ENCODE measurements around the gene LRRN4.
"Not testable (repeated sequence)": the region's sequence is repeated elsewhere in the genome, so short reads cannot be mapped to it uniquely, and the experiment has no call there.

LRRN4 gene

DNA sequence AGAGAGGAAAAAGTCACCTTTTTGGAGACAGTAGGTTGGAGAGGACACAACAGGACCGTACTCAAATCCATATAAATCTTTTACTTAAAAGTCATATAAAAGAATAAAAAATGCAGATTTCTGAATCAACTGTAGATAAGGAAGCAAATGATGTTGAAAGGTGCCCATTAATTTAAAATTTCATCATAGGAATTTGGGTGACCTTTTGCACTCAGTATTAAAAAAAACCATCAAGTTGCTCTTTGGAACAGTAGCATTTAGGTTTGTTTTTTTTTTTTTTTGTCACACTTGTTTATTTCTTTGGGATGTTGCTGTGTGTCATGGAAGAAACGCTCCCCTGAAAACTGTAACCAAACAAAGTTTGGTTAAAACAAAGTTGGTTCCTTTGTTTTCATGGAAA, 20.9 kb upstream of the LRRN4 start:
- Histone ChIP-seq H3K9me3 (ENCODE audit: control insufficient read depth, insufficient read depth, low read length) (no peaks in the 10 kb centered on the region), H3K36me3 (ENCODE audit: insufficient read depth, low read length) (peaks cover 6% of the 10 kb centered on the region; the same call in 1 of the 2 replicates), H3K4me1 (ENCODE audit: insufficient read depth, low read length) (no peaks in the 10 kb centered on the region), H3K9ac (ENCODE audit: low read depth, low read length) (no peak overlapping the region)

DNA sequence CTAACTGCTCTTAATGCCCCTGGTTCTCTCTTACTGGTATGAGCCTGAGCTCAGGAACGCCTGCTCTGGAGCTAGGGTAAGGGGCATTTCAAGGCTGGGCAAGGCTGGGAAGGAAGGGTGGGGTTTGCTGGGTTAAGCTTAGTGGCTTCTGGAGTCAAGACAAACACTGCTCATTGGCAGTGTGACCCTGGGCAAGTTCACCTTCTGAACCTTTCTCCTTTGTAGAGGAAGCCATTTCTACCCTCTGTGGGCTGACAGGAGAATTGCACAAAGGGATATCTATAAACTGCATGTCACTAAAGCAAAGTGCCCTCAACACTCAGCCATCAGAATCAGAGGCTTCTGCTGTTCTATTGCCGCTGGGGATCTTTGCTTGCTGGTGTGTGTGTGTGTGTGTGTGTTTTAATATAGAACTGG, 20.3 kb upstream of the LRRN4 start:
- peaks cover 6% of the 10 kb centered on the region; the same call in 1 of the 2 replicates for H3K36me3 ChIP-seq (ENCODE audit: insufficient read depth, low read length)

DNA sequence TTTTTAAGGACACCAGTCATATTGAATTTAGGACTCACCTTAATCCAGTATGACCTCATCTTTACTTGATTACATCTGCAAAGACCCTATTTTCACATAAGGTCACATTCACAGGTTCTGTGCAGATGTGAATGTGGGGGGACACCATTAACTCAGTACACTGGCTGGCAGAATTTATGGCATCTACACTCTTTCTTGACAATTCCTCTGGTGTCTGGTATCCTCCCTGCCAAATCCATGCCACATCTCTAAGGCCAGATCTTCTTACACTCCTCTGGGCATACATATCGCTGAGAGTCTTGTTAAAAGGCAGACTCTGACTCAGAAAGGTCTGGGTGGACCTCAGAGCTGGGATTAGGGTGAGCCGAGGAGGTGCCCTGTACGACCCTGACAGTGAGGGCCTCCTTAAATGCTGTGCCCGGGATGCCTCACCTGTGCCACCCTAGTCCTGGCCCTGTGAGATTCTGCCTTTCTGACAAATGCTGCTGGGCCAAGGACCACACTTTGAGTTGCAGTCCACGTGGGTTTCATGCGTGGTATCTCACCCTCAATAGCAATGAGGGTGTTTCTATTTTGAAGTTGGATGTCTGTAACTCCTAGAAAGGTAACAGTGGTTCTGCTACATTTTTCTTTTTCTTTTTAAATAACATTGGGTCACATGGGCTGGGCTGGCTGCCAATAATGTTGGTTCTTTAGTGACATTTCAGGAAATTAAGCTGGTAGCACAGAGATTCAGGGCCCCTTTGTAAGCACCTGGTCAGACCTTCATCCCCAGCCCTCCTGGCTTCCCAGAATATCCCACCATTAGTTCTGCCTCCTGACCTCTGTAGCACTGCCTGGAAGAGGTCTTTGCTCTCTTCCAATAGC, 17.2 kb upstream of the LRRN4 start:
- no peaks in the 10 kb centered on the region for H3K36me3 ChIP-seq (ENCODE audit: insufficient read depth, low read length)

More for the DNA sequence above, 20.3 kb upstream of the LRRN4 start:
- no peak overlapping the region for H3K9ac ChIP-seq (ENCODE audit: low read depth, low read length)
- H3K9me3 ChIP-seq (ENCODE audit: control insufficient read depth, insufficient read depth, low read length) = no peaks in the 10 kb centered on the region
- no peaks in the 10 kb centered on the region for H3K4me1 ChIP-seq (ENCODE audit: insufficient read depth, low read length)

DNA sequence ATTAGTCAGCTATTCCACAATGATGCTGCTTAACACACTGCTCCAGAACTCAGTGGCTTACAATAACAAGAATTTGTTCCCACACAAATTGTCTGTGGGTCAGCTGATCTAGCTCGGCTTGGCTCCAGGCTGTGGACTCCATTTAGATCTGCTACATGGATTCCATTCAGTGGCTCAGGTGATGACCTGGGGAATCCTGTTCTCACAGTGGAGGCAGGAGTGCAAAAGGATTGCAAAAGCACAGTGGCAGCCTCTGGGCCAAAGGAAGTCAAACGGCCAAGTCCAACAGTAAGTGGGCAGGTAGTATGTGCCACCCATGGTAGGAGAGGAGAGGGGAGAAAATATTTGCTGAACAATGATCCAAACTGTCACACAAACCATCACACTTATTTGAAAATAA, 15.8 kb upstream of the LRRN4 start:
- Histone ChIP-seq H3K36me3 (ENCODE audit: insufficient read depth, low read length) (no peaks in the 10 kb centered on the region), H3K9ac (ENCODE audit: low read depth, low read length) (no peak overlapping the region), H3K9me3 (ENCODE audit: control insufficient read depth, insufficient read depth, low read length) (no peaks in the 10 kb centered on the region), H3K4me1 (ENCODE audit: insufficient read depth, low read length) (no peaks in the 10 kb centered on the region)

More for the DNA sequence above, 17.2 kb upstream of the LRRN4 start:
- Histone ChIP-seq H3K9me3 (ENCODE audit: control insufficient read depth, insufficient read depth, low read length) (no peaks in the 10 kb centered on the region), H3K9ac (ENCODE audit: low read depth, low read length) (no peak overlapping the region), H3K4me1 (ENCODE audit: insufficient read depth, low read length) (no peaks in the 10 kb centered on the region)

DNA sequence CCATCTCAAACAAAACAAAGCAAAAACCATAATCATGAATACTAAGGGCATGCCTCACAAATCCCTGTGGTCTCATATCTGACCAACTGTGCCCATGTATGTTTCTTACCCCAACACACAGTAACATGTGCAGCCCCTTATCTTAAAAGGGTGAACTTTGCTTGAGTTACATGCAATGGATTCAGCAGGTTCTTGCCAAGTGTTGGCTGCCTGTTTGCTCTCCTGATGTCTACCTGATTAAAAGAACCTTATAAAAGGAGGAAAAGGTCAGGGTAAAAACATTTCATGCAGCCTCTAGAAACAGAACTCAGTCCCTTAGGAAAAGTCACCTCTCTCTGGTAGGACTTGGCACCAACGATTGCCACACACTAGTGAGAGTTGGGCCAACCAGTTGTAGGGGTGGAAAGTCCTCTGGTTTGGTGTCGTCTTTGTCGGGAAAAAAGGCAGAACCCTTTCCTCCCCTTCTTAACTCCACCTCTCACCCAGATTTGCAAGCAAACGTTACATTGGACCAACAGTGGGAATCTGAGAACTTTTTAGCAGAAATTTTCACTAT, 14.0 kb upstream of the LRRN4 start:
- Histone ChIP-seq H3K9me3 (ENCODE audit: control insufficient read depth, insufficient read depth, low read length) (no peaks in the 10 kb centered on the region), H3K9ac (ENCODE audit: low read depth, low read length) (no peak overlapping the region), H3K36me3 (ENCODE audit: insufficient read depth, low read length) (no peaks in the 10 kb centered on the region), H3K4me1 (ENCODE audit: insufficient read depth, low read length) (no peaks in the 10 kb centered on the region)

DNA sequence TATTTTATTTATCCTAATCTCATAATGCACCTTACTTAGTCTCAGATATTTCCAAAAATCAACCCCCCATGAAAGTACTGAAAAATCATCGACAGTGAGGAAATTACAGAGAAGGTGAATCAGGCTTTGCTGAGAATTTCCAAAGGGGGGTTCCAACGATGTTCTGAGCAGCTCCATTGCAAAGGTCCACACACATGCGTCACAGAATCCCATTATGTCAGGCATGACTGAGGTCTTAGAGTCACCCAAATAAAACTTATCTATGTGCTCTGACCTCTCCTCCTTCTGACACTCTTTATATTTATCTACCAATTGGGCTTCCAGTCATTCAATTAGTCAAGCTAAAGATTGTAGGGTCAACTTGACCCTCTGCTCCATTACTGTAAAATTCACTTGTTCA, 12.7 kb upstream of the LRRN4 start:
- Histone ChIP-seq H3K4me1 (ENCODE audit: insufficient read depth, low read length) (no peaks in the 10 kb centered on the region), H3K9ac (ENCODE audit: low read depth, low read length) (no peak overlapping the region), H3K9me3 (ENCODE audit: control insufficient read depth, insufficient read depth, low read length) (no peaks in the 10 kb centered on the region), H3K36me3 (ENCODE audit: insufficient read depth, low read length) (no peaks in the 10 kb centered on the region)

DNA sequence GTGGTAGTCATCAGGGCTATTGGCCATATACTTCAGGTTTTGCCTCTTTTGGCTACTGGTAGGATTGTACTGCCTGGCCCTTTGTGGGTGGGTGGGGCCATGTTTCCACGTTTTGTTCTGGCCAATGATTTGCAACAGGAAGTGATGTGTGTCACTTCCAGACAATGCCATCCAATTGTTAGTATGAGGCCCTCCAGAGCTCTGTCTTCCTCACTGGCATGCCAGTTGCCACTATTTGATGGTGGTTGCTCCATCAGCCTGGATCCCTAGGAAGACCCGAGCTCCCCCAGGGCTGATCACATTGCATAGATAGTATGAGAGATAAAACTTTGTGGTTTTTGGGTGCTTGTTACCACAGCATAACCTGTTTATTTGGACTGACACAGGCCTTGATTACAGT, 7.7 kb upstream of the LRRN4 start:
- Histone ChIP-seq H3K9ac (ENCODE audit: low read depth, low read length) (no peak overlapping the region), H3K9me3 (ENCODE audit: control insufficient read depth, insufficient read depth, low read length) (no peaks in the 10 kb centered on the region), H3K36me3 (ENCODE audit: insufficient read depth, low read length) (no peaks in the 10 kb centered on the region), H3K4me1 (ENCODE audit: insufficient read depth, low read length) (no peaks in the 10 kb centered on the region)

DNA sequence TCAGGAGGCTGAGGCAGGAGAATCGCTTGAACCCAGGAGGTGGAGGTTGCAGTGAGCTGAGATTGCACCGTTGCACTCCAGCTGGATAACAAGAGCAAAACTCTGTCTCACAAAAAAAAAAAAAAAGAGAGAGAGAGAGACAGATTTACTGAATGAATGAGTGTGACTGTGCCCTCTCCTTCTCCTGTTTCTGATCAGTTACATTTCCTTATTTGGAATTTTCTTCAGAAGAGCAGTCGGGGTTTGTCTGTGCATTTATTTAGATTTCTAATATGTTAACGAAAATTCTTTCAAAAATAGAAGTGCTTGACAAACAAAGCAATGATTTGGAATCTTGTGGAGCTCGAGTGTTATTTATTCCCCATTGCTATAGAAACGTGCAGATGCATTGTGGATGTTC, 6.4 kb upstream of the LRRN4 start:
- H3K9me3 ChIP-seq (ENCODE audit: control insufficient read depth, insufficient read depth, low read length) = no peaks in the 10 kb centered on the region
- H3K36me3 ChIP-seq (ENCODE audit: insufficient read depth, low read length) = no peaks in the 10 kb centered on the region
- no peak overlapping the region for H3K9ac ChIP-seq (ENCODE audit: low read depth, low read length)
- no peaks in the 10 kb centered on the region for H3K4me1 ChIP-seq (ENCODE audit: insufficient read depth, low read length)

DNA sequence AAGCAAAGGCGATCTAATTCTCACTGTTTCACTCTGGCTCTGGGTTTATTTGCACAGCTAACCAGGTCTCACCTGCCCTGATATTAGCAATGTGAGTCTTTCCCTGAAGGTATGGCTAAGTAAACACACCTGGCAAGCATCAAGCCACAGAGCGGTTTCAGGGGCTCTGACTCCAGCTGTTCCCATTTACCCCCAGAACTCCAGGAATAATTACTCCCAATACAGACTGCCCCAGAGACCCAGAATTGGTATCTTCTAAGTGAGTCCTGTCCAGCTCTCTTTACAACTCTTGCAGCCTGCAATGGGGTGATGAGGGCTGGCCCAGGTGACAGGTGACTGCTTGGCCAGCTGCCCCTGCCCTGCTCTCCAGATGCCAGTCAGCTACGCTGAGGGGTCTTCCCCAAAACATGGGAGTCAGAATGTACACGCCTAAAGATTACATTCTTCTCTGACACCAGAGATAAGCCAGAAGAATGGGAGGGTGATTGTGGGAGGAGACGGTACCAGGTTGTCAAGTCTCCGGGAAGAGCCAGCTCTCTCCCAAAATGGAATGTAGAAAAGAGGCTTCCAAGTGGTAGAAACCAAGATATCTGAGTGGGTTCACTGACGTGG, 4.9 kb upstream of the LRRN4 start:
- Histone ChIP-seq H3K9ac (ENCODE audit: low read depth, low read length) (no peak overlapping the region), H3K36me3 (ENCODE audit: insufficient read depth, low read length) (no peaks in the 10 kb centered on the region), H3K4me1 (ENCODE audit: insufficient read depth, low read length) (no peaks in the 10 kb centered on the region), H3K9me3 (ENCODE audit: control insufficient read depth, insufficient read depth, low read length) (no peaks in the 10 kb centered on the region)

DNA sequence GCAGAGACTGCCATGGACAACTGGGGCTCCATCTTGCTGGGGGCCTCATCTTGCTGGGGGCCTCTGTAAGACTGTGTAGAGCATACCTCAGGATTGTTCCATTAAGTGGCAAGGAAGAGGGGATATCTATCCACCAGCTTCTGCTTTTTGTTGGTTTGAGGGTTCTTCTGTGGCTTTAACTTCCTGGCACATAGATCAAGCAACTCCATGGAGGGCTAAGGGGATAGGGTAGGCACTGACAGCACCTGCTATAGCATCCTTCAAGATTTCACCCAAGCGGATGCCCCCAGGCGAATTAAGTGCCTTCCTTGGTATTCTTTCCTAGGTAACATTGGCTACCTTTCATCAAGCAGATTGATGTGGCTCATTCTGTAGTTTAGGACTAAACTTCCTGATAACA, 3.8 kb upstream of the LRRN4 start:
- Histone ChIP-seq H3K9ac (ENCODE audit: low read depth, low read length) (no peak overlapping the region), H3K4me1 (ENCODE audit: insufficient read depth, low read length) (0 out of 2 replicates have a peak, but pooled peaks cover 5% of the 10 kb centered on the region), H3K9me3 (ENCODE audit: control insufficient read depth, insufficient read depth, low read length) (no peaks in the 10 kb centered on the region), H3K36me3 (ENCODE audit: insufficient read depth, low read length) (no peaks in the 10 kb centered on the region)

DNA sequence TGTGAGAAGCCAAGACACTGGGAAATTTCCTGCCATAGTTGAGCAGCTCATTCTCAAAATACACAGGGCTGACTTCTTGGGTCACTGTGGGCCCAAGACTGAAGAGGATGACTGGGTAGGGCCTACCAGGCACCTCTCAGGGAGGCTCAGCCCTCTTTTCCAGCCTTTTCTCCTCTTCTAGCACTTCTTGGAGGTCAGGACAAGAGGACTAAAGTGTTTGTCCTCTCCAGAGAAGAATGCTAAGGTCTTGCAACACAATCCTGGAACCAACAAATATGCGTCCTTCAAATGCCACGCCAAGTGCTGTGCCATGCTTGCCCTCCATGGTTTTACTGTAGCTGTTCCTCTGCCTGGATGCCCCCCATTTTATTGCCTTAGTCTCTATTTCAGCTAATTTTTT, 3.3 kb upstream of the LRRN4 start:
- Histone ChIP-seq H3K9ac (ENCODE audit: low read depth, low read length) (no peak overlapping the region), H3K4me1 (ENCODE audit: insufficient read depth, low read length) (0 out of 2 replicates have a peak, but pooled peaks cover 6% of the 10 kb centered on the region), H3K9me3 (ENCODE audit: control insufficient read depth, insufficient read depth, low read length) (no peaks in the 10 kb centered on the region)

DNA sequence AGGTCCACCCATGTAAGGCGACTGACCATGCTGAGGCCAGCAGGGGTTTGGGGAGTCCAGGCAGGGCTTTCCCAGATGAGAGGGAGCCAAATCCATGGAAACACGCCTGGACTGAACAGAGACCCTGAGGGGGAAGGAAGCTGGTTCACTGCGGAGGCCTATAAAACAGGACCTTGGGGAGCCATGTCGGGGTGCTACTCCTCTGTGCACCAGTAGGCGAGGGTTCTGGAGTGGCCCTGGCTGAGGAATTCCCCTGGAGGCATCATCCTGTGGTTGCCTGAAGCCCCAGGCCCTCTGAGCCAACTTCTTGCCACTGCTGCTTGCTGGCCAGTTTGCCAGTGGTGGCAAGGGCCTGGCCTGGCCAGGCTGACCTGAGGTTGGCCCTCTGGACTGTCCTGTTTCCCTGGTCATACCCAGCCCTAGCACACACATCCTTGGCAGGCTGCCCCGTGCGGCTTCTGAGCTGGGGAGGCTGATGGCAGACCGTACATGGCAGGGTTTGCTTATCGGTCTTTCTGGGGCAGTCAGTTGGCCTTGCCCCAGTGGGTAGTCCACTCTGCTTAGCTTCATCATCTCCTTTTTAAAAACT, 2.2 kb upstream of the LRRN4 start:
- Histone ChIP-seq H3K9me3 (ENCODE audit: control insufficient read depth, insufficient read depth, low read length) (no peaks in the 10 kb centered on the region), H3K36me3 (ENCODE audit: insufficient read depth, low read length) (no peaks in the 10 kb centered on the region)

More for the DNA sequence above, 3.3 kb upstream of the LRRN4 start:
- H3K36me3 ChIP-seq (ENCODE audit: insufficient read depth, low read length) = no peaks in the 10 kb centered on the region

DNA sequence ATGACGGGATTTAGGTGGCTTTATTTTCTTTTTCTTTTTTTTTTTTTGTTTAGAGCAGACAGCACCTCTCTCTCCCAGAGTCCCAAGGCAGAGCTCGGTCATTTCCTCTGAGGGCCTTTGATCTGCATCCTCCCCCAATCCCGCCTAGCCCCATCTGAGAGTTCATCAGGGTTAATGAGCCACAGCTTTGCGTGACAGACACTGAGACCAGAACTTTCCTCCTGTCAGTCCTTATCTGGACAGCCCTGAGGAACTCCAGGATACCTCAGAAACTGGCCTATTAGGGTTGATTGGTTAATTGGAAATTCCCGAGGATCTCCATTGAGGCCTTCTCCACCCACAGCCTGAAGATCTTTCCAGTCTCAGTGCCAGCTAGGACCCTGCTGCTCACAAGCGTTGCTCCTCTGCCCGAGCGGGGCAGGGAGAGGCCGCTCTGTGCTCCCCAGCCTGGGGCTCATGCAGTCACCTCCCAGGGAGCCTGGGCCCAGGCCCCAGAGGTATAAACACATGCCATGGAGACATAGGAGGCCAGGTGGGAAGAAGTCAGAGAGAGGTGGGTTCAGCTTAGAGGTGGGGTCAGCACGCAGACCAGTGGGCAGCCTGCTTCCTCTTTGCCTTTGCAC, 1.4 kb upstream of the LRRN4 start:
- H3K9ac ChIP-seq (ENCODE audit: low read depth, low read length) = no peak overlapping the region

More for the DNA sequence above, 2.2 kb upstream of the LRRN4 start:
- peaks cover 6% of the 10 kb centered on the region; the same call in 1 of the 2 replicates for H3K4me1 ChIP-seq (ENCODE audit: insufficient read depth, low read length)
- no peak overlapping the region for H3K9ac ChIP-seq (ENCODE audit: low read depth, low read length)

DNA sequence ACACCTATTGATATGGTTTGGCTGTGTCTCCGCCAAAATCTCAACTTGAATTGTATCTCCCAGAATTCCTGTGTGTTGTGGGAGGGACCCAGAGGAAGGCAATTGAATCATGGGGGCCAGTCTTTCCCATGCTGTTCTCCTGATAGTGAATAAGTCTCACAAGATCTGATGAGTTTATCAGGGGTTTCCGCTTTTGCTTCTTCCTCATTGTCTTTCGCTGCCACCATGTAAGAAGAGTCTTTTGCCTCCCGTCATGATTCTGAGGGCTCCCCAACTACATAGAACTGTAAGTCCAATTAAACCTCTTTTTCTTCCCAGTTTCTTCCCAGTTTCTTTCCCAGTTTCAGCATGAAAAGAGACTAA, 810 bp upstream of the LRRN4 start:
- H3K9me3 ChIP-seq (ENCODE audit: control insufficient read depth, insufficient read depth, low read length); H3K36me3 ChIP-seq (ENCODE audit: insufficient read depth, low read length); H3K4me1 ChIP-seq (ENCODE audit: insufficient read depth, low read length): not testable (repeated sequence)
- peak overlapping the region; percentile 42; the same call in 1 of the 2 replicates for H3K9ac ChIP-seq (ENCODE audit: low read depth, low read length)

More for the DNA sequence above, 1.4 kb upstream of the LRRN4 start:
- Histone ChIP-seq H3K9me3 (ENCODE audit: control insufficient read depth, insufficient read depth, low read length) (no peaks in the 10 kb centered on the region), H3K36me3 (ENCODE audit: insufficient read depth, low read length) (no peaks in the 10 kb centered on the region), H3K4me1 (ENCODE audit: insufficient read depth, low read length) (peaks cover 6% of the 10 kb centered on the region; the same call in 1 of the 2 replicates)

All from ES-I3 (cell line).